CD14-positive monocyte (primary cell): ENCODE results near the gene TAF10. TPM values are rescaled to one million over a fixed set of nuclear protein-coding genes. Genes with fewer than 3 reads are reported as not detected.

Source experiments
- DNase-seq, 3 donors: peaks; one replicate each; pipeline ENCODE4 v3.0.0-alpha.2; 2011 to 2022
- H2AFZ ChIP-seq: 2 replicates; pipeline ENCODE4 v1.6.0; 2012; ENCODE audit warnings: mild to moderate bottlenecking, low read depth, low read length, inconsistent platforms; ENCODE audit not compliant: insufficient read depth, poor library complexity, severe bottlenecking
- H3K27ac ChIP-seq, 2 donors: 1 replicate in 1 of 2; 2 replicates in 1 of 2; pipeline ENCODE4 v1.5.1; 2012 to 2013; ENCODE audit warnings: low read length in 2 of 2, control low read depth in 1 of 2, inconsistent platforms in 1 of 2, low read depth in 1 of 2, mild to moderate bottlenecking in 1 of 2
- H3K27me3 ChIP-seq, 2 donors: one replicate each; pipeline versions ENCODE4 v1.6.0 to v1.6.1; 2011 to 2013; ENCODE audit warnings: low read length in 2 of 2; ENCODE audit not compliant: control insufficient read depth in 2 of 2, insufficient read depth in 2 of 2
- H3K36me3 ChIP-seq, 2 donors: replicated peaks in 1 of 2; 1 replicate in 1 of 2; 2 replicates in 1 of 2; pipeline versions ENCODE4 v1.5.1 to v1.6.1; 2012 to 2013; ENCODE audit warnings: low read length in 2 of 2, control low read depth in 1 of 2, inconsistent platforms in 1 of 2, mild to moderate bottlenecking in 1 of 2; ENCODE audit not compliant: insufficient read depth in 2 of 2, control insufficient read depth in 1 of 2
- H3K4me1 ChIP-seq, 2 donors: 1 replicate in 1 of 2; 2 replicates in 1 of 2; pipeline versions ENCODE4 v1.5.1 to v1.6.1; 2012 to 2013; ENCODE audit warnings: low read length in 2 of 2, control low read depth in 1 of 2, inconsistent platforms in 1 of 2, mild to moderate bottlenecking in 1 of 2, moderate library complexity in 1 of 2; ENCODE audit not compliant: insufficient read depth in 2 of 2, control insufficient read depth in 1 of 2
- H3K4me2 ChIP-seq: replicated peaks from 2 replicates; pipeline ENCODE3; 2012; ENCODE audit warnings: low read length, moderate library complexity, mild to moderate bottlenecking; ENCODE audit not compliant: poor library complexity, severe bottlenecking; ENCODE audit errors: extremely low read depth
- H3K4me3 ChIP-seq, 3 experiments: fragments of 200-600 bp in 1 of 3; sonication (generic) in 1 of 3; replicated peaks in 1 of 3; 1 replicate in 2 of 3; 2 replicates in 1 of 3; pipeline ENCODE4 v1.5.1; 2011 to 2013; ENCODE audit warnings: low read length in 3 of 3, mild to moderate bottlenecking in 3 of 3, control low read depth in 2 of 3, low read depth in 2 of 3, inconsistent platforms in 1 of 3, moderate library complexity in 1 of 3
- H3K79me2 ChIP-seq: 2 replicates; pipeline ENCODE4 v1.6.0; 2012; ENCODE audit warnings: mild to moderate bottlenecking, control low read depth, inconsistent platforms, low read length, moderate library complexity; ENCODE audit not compliant: insufficient read depth
- H3K9ac ChIP-seq: 2 replicates; pipeline ENCODE4 v1.6.0; 2017; ENCODE audit warnings: low read length, mild to moderate bottlenecking; ENCODE audit not compliant: insufficient read depth, poor library complexity, severe bottlenecking
- H3K9me3 ChIP-seq, 2 donors: replicated peaks in 1 of 2; 1 replicate in 1 of 2; 2 replicates in 1 of 2; pipeline versions ENCODE4 v1.5.1 to v1.6.1; 2012 to 2013; ENCODE audit warnings: low read length in 2 of 2, control low read depth in 1 of 2; ENCODE audit not compliant: control insufficient read depth in 1 of 2, insufficient read depth in 1 of 2
- H4K20me1 ChIP-seq: 2 replicates; pipeline ENCODE4 v1.6.0; 2012; ENCODE audit warnings: mild to moderate bottlenecking, low read length, control low read depth, moderate library complexity; ENCODE audit not compliant: insufficient read depth
- H3K27ac Mint-ChIP-seq, 7 donors: one replicate each; pipeline ENCODE4 v1.8.0; 2020; ENCODE audit warnings: mild to moderate bottlenecking in 7 of 7, mixed read lengths in 7 of 7, moderate library complexity in 6 of 7, inconsistent platforms in 2 of 7
- H3K27me3 Mint-ChIP-seq, 3 donors: one replicate each; pipeline ENCODE4 v1.8.0; 2021 to 2022; ENCODE audit warnings: low read depth in 3 of 3, mild to moderate bottlenecking in 3 of 3, mixed read lengths in 3 of 3, moderate library complexity in 3 of 3, inconsistent platforms in 1 of 3
- H3K36me3 Mint-ChIP-seq, 2 donors: one replicate each; pipeline ENCODE4 v1.8.0; 2020; ENCODE audit warnings: mixed read lengths in 2 of 2, inconsistent platforms in 1 of 2, mild to moderate bottlenecking in 1 of 2
- H3K4me1 Mint-ChIP-seq: one replicate; pipeline ENCODE4 v1.8.0; 2020; ENCODE audit warnings: mild to moderate bottlenecking, mixed read lengths
- H3K4me3 Mint-ChIP-seq, 2 donors: one replicate each; pipeline ENCODE4 v1.8.0; 2020; ENCODE audit warnings: mild to moderate bottlenecking in 2 of 2, mixed read lengths in 2 of 2, moderate library complexity in 1 of 2
- H3K9me3 Mint-ChIP-seq, 7 donors: one replicate each; pipeline ENCODE4 v1.8.0; 2020 to 2022; ENCODE audit warnings: mixed read lengths in 7 of 7, mild to moderate bottlenecking in 6 of 7, moderate library complexity in 6 of 7, inconsistent platforms in 2 of 7
- CTCF ChIP-seq: fragments of 200-600 bp; IDR thresholded peaks from one replicate; pipeline ENCODE4 v1.8.0; 2022; ENCODE audit warnings: antibody characterized with exemption, mild to moderate bottlenecking
- WGBS: methylation state at CpG from one replicate; pipeline ENCODE4 v1.1.5; 2013; ENCODE audit warnings: missing lambda C conversion rate; ENCODE audit not compliant: insufficient coverage; 5-methylcytosine and 5-hydroxymethylcytosine counted together
- intact Hi-C, 2 donors: fragments of 100-400 bp; cut with micrococcal nuclease; formaldehyde crosslinking; loops; one replicate each; pipeline versions ENCODE4 v1.15.0 to v1.15.1; 2023
- polyA plus RNA-seq, 3 donors: library from polyadenylated mRNA; depleted of rRNA in 1 of 3; unstranded in 2 of 3; stranded (reverse) in 1 of 3; fragments of 300-500 nt in 2 of 3; fragments of >200 nt in 1 of 3; fragmentation: Illumina TruSeq in 2 of 3; gene quantifications; 1 replicate in 2 of 3; 2 replicates in 1 of 3; pipeline ENCODE4 v1.2.3, GENCODE V29; 2012 to 2021

TAF10 gene
- polyA plus RNA-seq, 3 donors = 137 to 233 (median 232) TPM

- no peak for DNase-seq
- TF ChIP-seq CTCF = no peak
- Histone ChIP-seq H3K36me3 (peaks cover 2 to 7% of the 10 kb centered on the region in 2 donors), H2AFZ (no peak overlapping the region), H3K27me3 (no peaks in the 10 kb centered on the region), H3K27ac (no peak overlapping the region), H3K9me3 (no peaks in the 10 kb centered on the region), H3K4me2 (no peak overlapping the region), H3K4me3 (no peak overlapping the region), H3K9ac (no peak overlapping the region), H3K4me1 (peaks cover 31 to 38% of the 10 kb centered on the region in 2 donors), H3K79me2 (peaks cover 25% of the 10 kb centered on the region), H4K20me1 (peaks cover 11% of the 10 kb centered on the region)
- Mint-ChIP-seq H3K27ac (peak overlapping the region in 1 of 7 donors; percentile 61), H3K4me3 (no peak overlapping the region), H3K4me1 (peaks cover 2% of the 10 kb centered on the region), H3K36me3 (no peaks in the 10 kb centered on the region), H3K27me3 (no peaks in the 10 kb centered on the region), H3K9me3 (peaks cover 0 to 2% (median 0%) of the 10 kb centered on the region in 7 donors)
- 95% methylated on average over 16 of the region's 16 CpGs for WGBS
- intact Hi-C loops = no loop called here
These were observed 9.7 kb upstream of the TAF10 start for GRCh38 chr11:6621711-6622211.

GRCh38 chr11:6620636-6621035 is 8.6 kb upstream of the TAF10 start:
- Histone ChIP-seq H2AFZ (no peak overlapping the region), H3K9ac (no peak overlapping the region), H3K4me1 (peaks cover 34 to 47% of the 10 kb centered on the region in 2 donors), H3K36me3 (peaks cover 13 to 18% of the 10 kb centered on the region in 2 donors), H3K4me2 (no peak overlapping the region), H3K9me3 (no peaks in the 10 kb centered on the region), H3K27me3 (no peaks in the 10 kb centered on the region), H3K79me2 (peaks cover 37% of the 10 kb centered on the region), H3K4me3 (no peak overlapping the region), H3K27ac (peak overlapping the region in 1 of 2 donors; percentile 50), H4K20me1 (peaks cover 19% of the 10 kb centered on the region)
- Mint-ChIP-seq H3K27ac (no peak overlapping the region), H3K36me3 (no peaks in the 10 kb centered on the region), H3K4me3 (no peak overlapping the region), H3K4me1 (peaks cover 13% of the 10 kb centered on the region), H3K9me3 (no peaks in the 10 kb centered on the region), H3K27me3 (no peaks in the 10 kb centered on the region)
- intact Hi-C loops = no loop called here
- TF ChIP-seq CTCF = no peak
- DNase-seq = peak in 2 of 3 donors; percentile 40 to 68
- no CpG with 5 or more reads among the region's 1 CpG for WGBS
